HG03095 (cell line): ENCODE data around the gene FOXF2.
"Not testable (repeated sequence)": the region's sequence is repeated elsewhere in the genome, so short reads cannot be mapped to it uniquely, and the experiment has no call there.

Experiments used
- ATAC-seq: cut with Tn5 transposase; IDR thresholded peaks from one replicate; pipeline ENCODE4 v1.9.1; 2021; ENCODE audit warnings: moderate library complexity; ENCODE audit not compliant: unreplicated experiment

Gene FOXF2

GRCh38 chr6:1389369-1390132 lies at the start of gene FOXF2:
TSS of gene FOXF2 (plus strand) at chr6:1389576. CDS start at chr6:1389948, 372 bp downstream.
- ATAC-seq: no peak

GRCh38 chr6:1346101-1346500 lies 43.3 kb upstream of the FOXF2 start:
- no peak for ATAC-seq

- no peak for ATAC-seq
Observed at GRCh38 chr6:1346558-1347091, 42.8 kb upstream of the FOXF2 start.

- ATAC-seq: no peak
Observed at GRCh38 chr6:1347161-1347560, 42.2 kb upstream of the FOXF2 start.

- no peak for ATAC-seq
Observed at GRCh38 chr6:1348675-1349074, 40.7 kb upstream of the FOXF2 start.

GRCh38 chr6:1349655-1350054 lies 39.7 kb upstream of the FOXF2 start:
- no peak for ATAC-seq

- ATAC-seq: no peak
Observed at GRCh38 chr6:1351381-1352008, 37.9 kb upstream of the FOXF2 start.

GRCh38 chr6:1355068-1355467 lies 34.3 kb upstream of the FOXF2 start:
- ATAC-seq: not testable (repeated sequence)

- not testable (repeated sequence) for ATAC-seq
Observed at GRCh38 chr6:1361717-1362116, 27.7 kb upstream of the FOXF2 start.

- ATAC-seq: no peak
Observed at GRCh38 chr6:1362643-1363042, 26.7 kb upstream of the FOXF2 start.

GRCh38 chr6:1363298-1363697 lies 26.1 kb upstream of the FOXF2 start:
- no peak for ATAC-seq

- no peak for ATAC-seq
Observed at GRCh38 chr6:1363729-1364572, 25.4 kb upstream of the FOXF2 start.

GRCh38 chr6:1364791-1365190 lies 24.6 kb upstream of the FOXF2 start:
- no peak for ATAC-seq

- ATAC-seq: no peak
Observed at GRCh38 chr6:1365686-1366085, 23.7 kb upstream of the FOXF2 start.

GRCh38 chr6:1367771-1368170 lies 21.6 kb upstream of the FOXF2 start:
- no peak for ATAC-seq

- no peak for ATAC-seq
Observed at GRCh38 chr6:1368940-1369339, 20.4 kb upstream of the FOXF2 start.

GRCh38 chr6:1369695-1370094 lies 19.7 kb upstream of the FOXF2 start:
- not testable (repeated sequence) for ATAC-seq

GRCh38 chr6:1371933-1372332 lies 17.4 kb upstream of the FOXF2 start:
- ATAC-seq: no peak

- no peak for ATAC-seq
Observed at GRCh38 chr6:1372690-1373089, 16.7 kb upstream of the FOXF2 start.

- ATAC-seq: no peak
Observed at GRCh38 chr6:1376653-1377052, 12.7 kb upstream of the FOXF2 start.

- ATAC-seq: no peak
Observed at GRCh38 chr6:1377526-1377925, 11.8 kb upstream of the FOXF2 start.
